ENCODE data around the gene NEURL4. TPM values are rescaled to one million over a fixed set of nuclear protein-coding genes. Genes with fewer than 3 reads are reported as not detected.
"Not testable (repeated sequence)": the region's sequence is repeated elsewhere in the genome, so short reads cannot be mapped to it uniquely, and the experiment has no call there.

Gene NEURL4
- polyA plus RNA-seq, 1 of the 3 experiments (the other 2 are of a cell fraction): 22.1 TPM

- H3K4me1 ChIP-seq (ENCODE audit: control insufficient read depth in 1 of 2, insufficient read depth in 2 of 2, low read depth in 1 of 2, low read length in 1 of 2): no peaks in the 10 kb centered on the region
- POLR2A ChIA-PET: interaction anchor here (0.6 kb wide), 2 partner anchors 8 to 298 kb away, joined by 3 to 4 read pairs; no protein-coding TSS in a partner anchor
- H3K9ac ChIP-seq: no peak within 1 kb of the TSS
These were observed 7.4 kb upstream of the NEURL4 start, which contains the start of gene ACAP1 for GRCh38 chr17:7336240-7337175. Gene ACAP1, plus strand, starts transcription at chr17:7336529. Its CDS starts 206 bp downstream, at chr17:7336735.

GRCh38 chr17:7335765-7336164, 6.6 kb upstream of the NEURL4 start:
- DNase-seq; H3K4me1 ChIP-seq (ENCODE audit: control insufficient read depth in 1 of 2, insufficient read depth in 2 of 2, low read depth in 1 of 2, low read length in 1 of 2); H3K4me3 ChIP-seq (ENCODE audit: low read depth in 2 of 2, low read length in 1 of 2); H4K20me1 ChIP-seq (ENCODE audit: insufficient read depth); H3K4me2 ChIP-seq; H3K9me3 ChIP-seq; H3F3A ChIP-seq (replicated peaks; ENCODE audit: insufficient read depth); H3K79me2 ChIP-seq (ENCODE audit: insufficient read depth); H3K9me2 ChIP-seq; H3K27ac ChIP-seq (ENCODE audit: low read depth in 2 of 2, low read length in 1 of 2); H3K9ac ChIP-seq; H2AFZ ChIP-seq (ENCODE audit: low read depth); H3K36me3 ChIP-seq (replicated peaks in 1 of 2; ENCODE audit: control insufficient read depth in 1 of 2, insufficient read depth in 2 of 2, low read length in 1 of 2): not testable (repeated sequence)
- 75% methylated on average over 13 of the region's 13 CpGs for WGBS (ENCODE audit: low lambda C conversion rate)
- POLR2A ChIA-PET: interaction anchor here (0.6 kb wide), 1 partner anchor 298 kb away, joined by 3 read pairs; no protein-coding TSS in a partner anchor
- H3K27me3 ChIP-seq (ENCODE audit: insufficient read depth): peaks cover 18% of the 10 kb centered on the region
- CTCF ChIA-PET: interaction anchor here (0.9 to 4.8 kb wide), 5 partner anchors 9 to 39 kb away, joined by 3 to 33 read pairs (median 8); no protein-coding TSS in a partner anchor

More at GRCh38 chr17:7336240-7337175, 7.4 kb upstream of the NEURL4 start, which contains the start of gene ACAP1:
- Histone ChIP-seq H3K9me2 (no peaks in the 10 kb centered on the region), H2AFZ (ENCODE audit: low read depth) (no peak within 1 kb of the TSS), H3F3A (replicated peaks; ENCODE audit: insufficient read depth) (no peaks in the 10 kb centered on the region), H4K20me1 (ENCODE audit: insufficient read depth) (no peaks in the 10 kb centered on the region), H3K79me2 (ENCODE audit: insufficient read depth) (no peaks in the 10 kb centered on the region), H3K27me3 (ENCODE audit: insufficient read depth) (peaks cover 18% of the 10 kb centered on the region), H3K36me3 (replicated peaks in 1 of 2; ENCODE audit: control insufficient read depth in 1 of 2, insufficient read depth in 2 of 2, low read length in 1 of 2) (no peaks in the 10 kb centered on the region), H3K9me3 (no peaks in the 10 kb centered on the region), H3K4me2 (no peak within 1 kb of the TSS), H3K27ac (ENCODE audit: low read depth in 2 of 2, low read length in 1 of 2) (no peak within 1 kb of the TSS), H3K4me3 (ENCODE audit: low read depth in 2 of 2, low read length in 1 of 2) (no peak within 1 kb of the TSS)
- DNase-seq: no peak
- TF ChIP-seq SIN3A (IDR thresholded peaks at IDR 0.05; ENCODE audit: borderline replicate concordance, low read depth, low read length) (no peak), CHD2 (IDR thresholded peaks at IDR 0.05; ENCODE audit: low read length, partially characterized antibody) (no peak), EZH2phosphoT487 (IDR thresholded peaks at IDR 0.05; ENCODE audit: borderline replicate concordance, low read depth) (no peak), ZBTB33 (IDR thresholded peaks at IDR 0.05; ENCODE audit: borderline replicate concordance, low read depth) (no peak), FOXJ3 (CRISPR knock-in tag; IDR thresholded peaks at IDR 0.05) (no peak), EP300 (IDR thresholded peaks at IDR 0.05; ENCODE audit: borderline replicate concordance in 1 of 2, low read depth in 1 of 2, low read length in 1 of 2) (no peak), PBX3 (IDR thresholded peaks at IDR 0.05) (no peak), ELF1 (IDR thresholded peaks at IDR 0.05) (no peak), TAF1 (IDR thresholded peaks at IDR 0.05; ENCODE audit: borderline replicate concordance, low read depth, low read length) (no peak), NFIC (IDR thresholded peaks at IDR 0.05; ENCODE audit: borderline replicate concordance) (no peak), FOSL2 (IDR thresholded peaks at IDR 0.05; ENCODE audit: borderline replicate concordance, low read depth) (no peak)
- CTCF ChIA-PET: interaction anchor here (0.5 to 4.8 kb wide), 10 partner anchors 8 to 284 kb away, joined by 3 to 33 read pairs (median 4); no protein-coding TSS in a partner anchor
- 67% methylated on average over 17 of the region's 17 CpGs for WGBS (ENCODE audit: low lambda C conversion rate)

Data from SK-N-SH (cell line).